HepG2 (cell line): ENCODE measurements around the gene PEMT. TPM values are rescaled to one million over a fixed set of nuclear protein-coding genes. Genes with fewer than 3 reads are reported as not detected.
A peak's percentile ranks its signal among the peaks of the same experiment; 100 is the strongest.

Source experiments
- BHLHE40 ChIP-seq: IDR thresholded peaks from 2 replicates; pipeline ENCODE4 v1.6.1; 2011; ENCODE audit warnings: low read length, improper control_type of control experiment
- BRCA1 ChIP-seq: sonication (generic); formaldehyde crosslinking; IDR thresholded peaks from 2 replicates; pipeline ENCODE4 v1.4.0; 2020; ENCODE audit warnings: missing genetic modification reagents
- CAMTA2 ChIP-seq: sonication (generic); formaldehyde crosslinking; IDR thresholded peaks from 2 replicates; pipeline ENCODE4 v1.4.0; 2020; ENCODE audit warnings: mild to moderate bottlenecking, missing genetic modification reagents, borderline replicate concordance
- FOXA3 ChIP-seq: IDR thresholded peaks from 2 replicates; pipeline ENCODE4 v1.6.1; 2016; ENCODE audit warnings: missing genetic modification reagents, missing compliant biosample characterization
- GZF1 ChIP-seq: sonication (generic); formaldehyde crosslinking; IDR thresholded peaks from 2 replicates; pipeline ENCODE4 v1.5.1; 2020; ENCODE audit warnings: mild to moderate bottlenecking, missing genetic modification reagents
- HDAC1 ChIP-seq: sonication (generic); formaldehyde crosslinking; IDR thresholded peaks from 2 replicates; pipeline ENCODE4 v1.5.1; 2020; ENCODE audit warnings: mild to moderate bottlenecking, missing genetic modification reagents
- KDM4B ChIP-seq: sonication (generic); formaldehyde crosslinking; IDR thresholded peaks from 2 replicates; pipeline ENCODE4 v1.4.0; 2020; ENCODE audit warnings: missing genetic modification reagents
- KLF11 ChIP-seq: IDR thresholded peaks from 2 replicates; pipeline ENCODE4 v1.6.1; 2016; ENCODE audit warnings: missing compliant biosample characterization
- NCOR1 ChIP-seq: fragments of 200-600 bp; sonication (generic); IDR thresholded peaks from 2 replicates; pipeline ENCODE4 v1.7.0; 2017; ENCODE audit warnings: antibody characterized with exemption, low read length, borderline replicate concordance
- NONO ChIP-seq, 2 experiments: fragments of 450-650 bp in 1 of 2; sonication (generic) in 1 of 2; formaldehyde crosslinking in 1 of 2; IDR thresholded peaks in 1 of 2; conservative IDR thresholded peaks in 1 of 2; 2 replicates each; pipeline versions ENCODE4 v1.6.1 to v1.8.0; 2017 to 2022; ENCODE audit warnings: mild to moderate bottlenecking in 1 of 2, missing genetic modification reagents in 1 of 2, moderate library complexity in 1 of 2
- NR2F2 ChIP-seq: IDR thresholded peaks from 2 replicates; pipeline ENCODE4 v1.6.1; 2012; ENCODE audit warnings: low read depth, inconsistent platforms, borderline replicate concordance
- RBFOX2 ChIP-seq: fragments of 200-400 bp; formaldehyde crosslinking; IDR thresholded peaks from 2 replicates; pipeline ENCODE4 v1.6.1; 2017; ENCODE audit warnings: low read depth, mild to moderate bottlenecking, low read length
- RNF2 ChIP-seq: fragments of 450-650 bp; conservative IDR thresholded peaks from 2 replicates; pipeline ENCODE4 v1.6.1; 2016; ENCODE audit warnings: low read depth
- SP1 ChIP-seq, 2 experiments: fragments of 450-650 bp in 1 of 2; sonication (generic) in 1 of 2; formaldehyde crosslinking in 1 of 2; IDR thresholded peaks; 2 replicates each; pipeline versions ENCODE4 v1.4.0 to v1.6.1; 2016 to 2020; ENCODE audit warnings: missing genetic modification reagents in 1 of 2
- SP140L ChIP-seq: sonication (generic); formaldehyde crosslinking; IDR thresholded peaks from 2 replicates; pipeline ENCODE4 v1.4.0; 2020; ENCODE audit warnings: missing genetic modification reagents, borderline replicate concordance
- ZBTB20 ChIP-seq: sonication (generic); formaldehyde crosslinking; IDR thresholded peaks from 2 replicates; pipeline ENCODE4 v1.8.1; 2023; ENCODE audit warnings: missing genetic modification reagents, low read depth, mild to moderate bottlenecking, borderline replicate concordance
- ZFP36L1 ChIP-seq: sonication (generic); formaldehyde crosslinking; IDR thresholded peaks from 2 replicates; pipeline ENCODE4 v1.8.0; 2022; ENCODE audit warnings: mild to moderate bottlenecking, missing genetic modification reagents, moderate library complexity
- ZHX2 ChIP-seq, 2 experiments: sonication (generic) in 1 of 2; formaldehyde crosslinking in 1 of 2; IDR thresholded peaks; 2 replicates each; pipeline versions ENCODE4 v1.6.1 to v1.9.0; 2014 to 2022; ENCODE audit warnings: antibody characterized with exemption in 1 of 2, borderline replicate concordance in 1 of 2, inconsistent platforms in 1 of 2, low read depth in 1 of 2, missing genetic modification reagents in 1 of 2
- ZNF12 ChIP-seq: sonication (generic); formaldehyde crosslinking; IDR thresholded peaks from 2 replicates; pipeline ENCODE4 v1.5.0; 2020; ENCODE audit warnings: missing genetic modification reagents
- ZNF256 ChIP-seq: sonication (generic); formaldehyde crosslinking; conservative IDR thresholded peaks from 2 replicates; pipeline ENCODE4 v1.4.0; 2020; ENCODE audit warnings: missing genetic modification reagents
- ZNF3 ChIP-seq: IDR thresholded peaks from 2 replicates; pipeline ENCODE4 v1.7.0; 2017; ENCODE audit warnings: inconsistent platforms
- ZNF432 ChIP-seq: sonication (generic); formaldehyde crosslinking; IDR thresholded peaks from 2 replicates; pipeline ENCODE4 v1.5.0; 2020; ENCODE audit warnings: missing genetic modification reagents, mild to moderate bottlenecking, borderline replicate concordance
- ZNF451 ChIP-seq: sonication (generic); formaldehyde crosslinking; IDR thresholded peaks from 2 replicates; pipeline ENCODE4 v1.5.0; 2020; ENCODE audit warnings: mild to moderate bottlenecking, missing genetic modification reagents
- ZNF563 ChIP-seq: sonication (generic); formaldehyde crosslinking; IDR thresholded peaks from 2 replicates; pipeline ENCODE4 v1.8.0; 2022; ENCODE audit warnings: mild to moderate bottlenecking, moderate library complexity, missing genetic modification reagents
- ZNF891 ChIP-seq: sonication (generic); formaldehyde crosslinking; IDR thresholded peaks from 2 replicates; pipeline ENCODE4 v1.5.0; 2020; ENCODE audit warnings: mild to moderate bottlenecking, missing genetic modification reagents
- polyA plus RNA-seq, 8 experiments: library from polyadenylated mRNA; depleted of rRNA in 3 of 8; stranded (reverse) in 7 of 8; unstranded in 1 of 8; fragments of >200 nt; fragmentation: Illumina TruSeq in 4 of 8; extraction: Trizol in 4 of 8; gene quantifications; 2 replicates each; pipeline versions ENCODE4 v1.2.1 to v1.2.3, GENCODE V29; 2011 to 2016; ENCODE audit warnings: low read depth in 4 of 8, missing spikeins in 1 of 8, mixed read lengths in 1 of 8; ENCODE audit not compliant: insufficient read depth in 1 of 8
- total RNA-seq, 5 experiments: library from RNA; depleted of rRNA; stranded (reverse); fragments of >200 nt; fragmentation: Illumina TruSeq; extraction: Trizol; gene quantifications; 2 replicates each; pipeline ENCODE4 v1.2.3, GENCODE V29; 2016; ENCODE audit warnings: low read depth in 1 of 5

The PEMT gene
- total and polyA plus RNA-seq, 2 of the 13 experiments (the other 11 are each of a cell fraction or from before 2014, with no cell fraction given): 31.7 to 43.6 TPM

- no peak for TF ChIP-seq ZFP36L1 (CRISPR knock-in tag)
- TF ChIP-seq RBFOX2: 0 out of 2 replicates have a peak, but pooled peaks have one; percentile 33
- no peak for TF ChIP-seq NONO (IDR thresholded peaks at IDR 0.05)
- TF ChIP-seq NONO (CRISPR knock-in tag; conservative IDR thresholded peaks at IDR 0.05): peak; percentile 57
- no peak for TF ChIP-seq KLF11 (CRISPR knock-in tag)
- TF ChIP-seq ZNF256 (CRISPR knock-in tag): no peak
- TF ChIP-seq CAMTA2 (CRISPR knock-in tag): no peak
- no peak for TF ChIP-seq ZNF563
- 0 out of 2 replicates have a peak, but pooled peaks have one; percentile 46 for TF ChIP-seq NCOR1
- peak; percentile 53; the same call in 1 of the 2 replicates for TF ChIP-seq NR2F2
- TF ChIP-seq ZNF891 (CRISPR knock-in tag): no peak
- no peak for TF ChIP-seq SP140L
- TF ChIP-seq ZNF451 (CRISPR knock-in tag): no peak; the same call in 1 of the 2 replicates
- TF ChIP-seq RNF2: no peak
- no peak for TF ChIP-seq ZNF432 (CRISPR knock-in tag)
- no peak for TF ChIP-seq KDM4B
- peak; percentile 79 for TF ChIP-seq HDAC1 (CRISPR knock-in tag)
- TF ChIP-seq ZNF3: peak; percentile 93; the same call in 1 of the 2 replicates
- no peak for TF ChIP-seq SP1 (IDR thresholded peaks at IDR 0.05)
- no peak for TF ChIP-seq SP1 (CRISPR knock-in tag; IDR thresholded peaks at IDR 0.05)
- no peak for TF ChIP-seq BRCA1
- no peak for TF ChIP-seq ZHX2 (IDR thresholded peaks at IDR 0.05; ENCODE audit: low read depth)
- TF ChIP-seq ZHX2 (CRISPR knock-in tag; IDR thresholded peaks at IDR 0.05; ENCODE audit: borderline replicate concordance): no peak
- no peak for TF ChIP-seq GZF1 (CRISPR knock-in tag)
- peak; percentile 76 for TF ChIP-seq FOXA3 (CRISPR knock-in tag)
- TF ChIP-seq ZBTB20 (CRISPR knock-in tag): no peak
- TF ChIP-seq BHLHE40: no peak
- peak; percentile 44; the same call in 1 of the 2 replicates for TF ChIP-seq ZNF12 (CRISPR knock-in tag)
These were observed 20.5 kb downstream of the PEMT start (continued) for GRCh38 chr17:17570798-17571716.
